Esophagus squamous epithelium (tissue), 5 donors: Measurements from ENCODE around the gene DNAJC4. TPM values are rescaled to one million over a fixed set of nuclear protein-coding genes. Genes with fewer than 3 reads are reported as not detected.

Source experiments
- DNase-seq: peaks from one replicate; lab custom pipeline; 2025; lab: John Stamatoyannopoulos, UW
- H3K27ac ChIP-seq, 4 donors: fragments of 200-600 bp; sonication (generic); one replicate each; pipeline ENCODE4 v1.5.1; 2016 to 2019; ENCODE audit warnings: mild to moderate bottlenecking in 1 of 4
- H3K27me3 ChIP-seq, 4 donors: fragments of 200-600 bp; sonication (generic); 1 replicate in 3 of 4; 2 replicates in 1 of 4; pipeline versions ENCODE4 v1.5.1 to v1.6.0; 2017 to 2021; ENCODE audit warnings: antibody characterized with exemption in 1 of 4
- H3K36me3 ChIP-seq, 3 donors: fragments of 200-600 bp; sonication (generic); one replicate each; pipeline ENCODE4 v1.5.1; 2016 to 2019
- H3K4me1 ChIP-seq, 3 donors: fragments of 200-600 bp; sonication (generic); one replicate each; pipeline ENCODE4 v1.5.1; 2017 to 2019
- H3K4me3 ChIP-seq, 4 donors: fragments of 200-600 bp; sonication (generic); 1 replicate in 3 of 4; 2 replicates in 1 of 4; pipeline ENCODE4 v1.5.1; 2016 to 2019; ENCODE audit warnings: mild to moderate bottlenecking in 2 of 4, moderate library complexity in 1 of 4
- H3K9me3 ChIP-seq, 3 donors: fragments of 200-600 bp; sonication (generic); one replicate each; pipeline ENCODE4 v1.5.1; 2016 to 2019
- POLR2A ChIP-seq, 4 donors: fragments of 450-650 bp; IDR thresholded peaks; one replicate each; pipeline ENCODE4 v1.6.1; 2017; ENCODE audit warnings: antibody characterized with exemption in 4 of 4, mild to moderate bottlenecking in 4 of 4, moderate library complexity in 3 of 4
- WGBS, 2 donors: methylation state at CpG; one replicate each; pipeline ENCODE4 v1.1.5; 2018; 5-methylcytosine and 5-hydroxymethylcytosine counted together
- intact Hi-C: fragments of 100-400 bp; cut with DNase I; formaldehyde crosslinking; loops from one replicate; pipeline ENCODE4 v1.15.0; 2022
- total RNA-seq, 4 donors: library from RNA; depleted of rRNA; stranded (reverse); fragments of >200 nt; gene quantifications; one replicate each; pipeline ENCODE4 v1.1.0, GENCODE V29; 2016
- TF ChIP-seq, protein P1 (sequence below), 6 experiments: fragments of 450-650 bp in 4 of 6; fragments of 200-600 bp in 2 of 6; sonication (generic) in 2 of 6; IDR thresholded peaks; one replicate each; pipeline ENCODE4 v1.5.1; 2016 to 2019; ENCODE audit warnings: antibody characterized with exemption in 6 of 6, mild to moderate bottlenecking in 4 of 6, moderate library complexity in 4 of 6
- donor health status: DM: yes; HTN: yes; CAD: no.

DNAJC4 gene
- total RNA-seq, 4 donors from 2014 or later = 8.9 to 27.1 (median 16.8) TPM

DNA sequence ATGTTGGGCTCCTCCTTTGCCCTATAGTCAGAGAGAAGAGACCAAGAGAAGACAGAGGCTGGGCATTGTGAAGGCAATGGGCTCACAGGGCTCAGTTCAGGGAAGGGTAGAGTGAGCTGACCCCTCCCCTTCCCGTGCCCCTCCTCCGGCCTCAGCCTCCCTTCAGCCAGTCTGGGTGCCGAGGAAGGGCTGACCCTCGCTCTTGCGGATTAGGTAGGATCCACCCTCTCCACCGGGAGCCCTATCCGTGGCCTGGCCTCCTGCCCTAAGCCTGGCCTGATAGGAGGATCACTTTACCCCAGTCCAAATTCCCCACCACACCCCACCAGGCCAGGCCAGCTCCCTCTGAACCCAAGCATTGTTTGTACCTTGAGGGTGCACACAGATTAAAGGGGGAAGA is 18.2 kb downstream of the DNAJC4 start:
- no peaks in the 10 kb centered on the region for H3K27me3 ChIP-seq
- no peak overlapping the region for H3K27ac ChIP-seq
- no peak for TF ChIP-seq POLR2A (IDR thresholded peaks at IDR 0.05)
- TF ChIP-seq, protein P1, sequence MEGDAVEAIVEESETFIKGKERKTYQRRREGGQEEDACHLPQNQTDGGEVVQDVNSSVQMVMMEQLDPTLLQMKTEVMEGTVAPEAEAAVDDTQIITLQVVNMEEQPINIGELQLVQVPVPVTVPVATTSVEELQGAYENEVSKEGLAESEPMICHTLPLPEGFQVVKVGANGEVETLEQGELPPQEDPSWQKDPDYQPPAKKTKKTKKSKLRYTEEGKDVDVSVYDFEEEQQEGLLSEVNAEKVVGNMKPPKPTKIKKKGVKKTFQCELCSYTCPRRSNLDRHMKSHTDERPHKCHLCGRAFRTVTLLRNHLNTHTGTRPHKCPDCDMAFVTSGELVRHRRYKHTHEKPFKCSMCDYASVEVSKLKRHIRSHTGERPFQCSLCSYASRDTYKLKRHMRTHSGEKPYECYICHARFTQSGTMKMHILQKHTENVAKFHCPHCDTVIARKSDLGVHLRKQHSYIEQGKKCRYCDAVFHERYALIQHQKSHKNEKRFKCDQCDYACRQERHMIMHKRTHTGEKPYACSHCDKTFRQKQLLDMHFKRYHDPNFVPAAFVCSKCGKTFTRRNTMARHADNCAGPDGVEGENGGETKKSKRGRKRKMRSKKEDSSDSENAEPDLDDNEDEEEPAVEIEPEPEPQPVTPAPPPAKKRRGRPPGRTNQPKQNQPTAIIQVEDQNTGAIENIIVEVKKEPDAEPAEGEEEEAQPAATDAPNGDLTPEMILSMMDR (IDR thresholded peaks at IDR 0.05) = no peak
- peaks cover 0 to 15% (median 0%) of the 10 kb centered on the region in 3 donors for H3K36me3 ChIP-seq
- H3K9me3 ChIP-seq = no peaks in the 10 kb centered on the region
- H3K4me1 ChIP-seq = peaks cover 46 to 79% (median 59%) of the 10 kb centered on the region in 3 donors
- intact Hi-C loops = no loop called here
- H3K4me3 ChIP-seq = no peak overlapping the region
- DNase-seq = no peak
- WGBS, 2 donors = 79% methylated on average over 6 of the region's 7 CpGs; no CpG with 5 or more reads in 1 of the 2 donors

DNA sequence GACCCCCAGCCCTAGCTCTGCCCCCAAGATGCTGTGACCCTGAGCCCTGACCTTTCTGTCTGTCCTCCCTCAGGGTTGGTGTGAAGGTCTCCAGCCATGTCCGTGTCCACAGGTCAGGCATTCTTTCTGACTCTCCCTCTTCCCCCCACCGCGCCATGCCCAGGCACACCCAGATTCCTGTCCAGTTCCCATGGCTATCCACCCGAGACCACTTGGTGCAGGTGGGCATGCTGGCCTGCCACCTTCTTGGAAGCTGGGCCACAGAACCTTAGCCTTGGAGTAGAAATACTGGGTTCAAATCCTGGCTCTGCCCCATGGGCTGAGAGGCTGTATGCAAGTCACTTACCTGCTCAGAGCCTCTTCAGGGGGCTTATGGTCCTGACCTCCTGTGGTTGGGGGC is 18.7 kb downstream of the DNAJC4 start:
- DNase-seq = no peak
- Histone ChIP-seq H3K36me3 (peaks cover 0 to 13% (median 0%) of the 10 kb centered on the region in 3 donors), H3K27me3 (no peaks in the 10 kb centered on the region), H3K4me1 (peaks cover 44 to 79% (median 60%) of the 10 kb centered on the region in 3 donors), H3K4me3 (no peak overlapping the region), H3K27ac (no peak overlapping the region), H3K9me3 (no peaks in the 10 kb centered on the region)
- TF ChIP-seq POLR2A (IDR thresholded peaks at IDR 0.05) = no peak
- TF ChIP-seq, protein P1 (IDR thresholded peaks at IDR 0.05) = no peak
- 92 to 100% methylated on average over 4 of the region's 4 CpGs for WGBS, 2 donors
- intact Hi-C loops = no loop called here

DNA sequence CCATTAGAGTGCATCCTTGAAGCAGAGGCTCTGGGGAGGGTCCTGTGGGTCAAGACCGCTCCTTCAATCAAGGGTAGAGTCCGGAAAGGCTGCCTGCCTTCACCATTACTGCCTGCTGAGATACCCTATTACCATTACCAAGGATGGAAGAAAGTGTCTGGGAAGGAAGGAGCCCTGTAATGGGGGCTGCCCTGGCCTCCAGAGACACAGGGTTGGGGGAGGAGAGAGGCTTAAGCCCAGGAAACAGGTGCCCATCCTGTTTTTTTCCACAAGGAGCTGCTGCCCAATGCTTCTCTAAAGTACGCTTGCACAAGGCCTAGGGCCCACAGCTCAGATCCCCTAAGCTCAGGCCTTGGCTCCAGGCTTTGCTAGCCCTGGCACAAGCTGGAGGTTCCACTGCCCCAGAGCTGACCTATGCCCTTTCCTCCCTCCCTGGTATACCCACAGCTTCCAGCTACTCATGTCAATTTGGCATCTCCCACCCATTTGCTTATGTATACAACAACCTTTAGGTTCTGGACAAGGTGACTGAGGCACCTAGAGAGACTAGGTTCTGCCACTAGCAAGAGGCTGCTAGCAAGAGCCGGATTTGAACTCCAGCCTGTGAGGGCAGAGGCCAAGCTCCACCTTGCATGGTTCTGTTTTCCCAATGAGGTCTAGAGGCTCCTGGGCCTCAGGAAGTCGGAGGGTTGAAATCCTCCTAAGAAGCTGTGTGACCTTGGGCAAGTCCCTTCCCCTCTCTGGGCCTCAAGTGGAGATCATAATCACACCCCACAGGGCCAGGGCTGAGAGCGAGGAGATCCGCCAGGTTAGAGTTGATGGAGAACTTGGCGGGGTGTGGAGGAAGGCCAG is 19.4 kb downstream of the DNAJC4 start:
- H3K27ac ChIP-seq = no peak overlapping the region
- H3K9me3 ChIP-seq = no peaks in the 10 kb centered on the region
- intact Hi-C loops = no loop called here
- 83 to 93% methylated on average over 3 to 4 of the region's 8 CpGs for WGBS, 2 donors
- H3K27me3 ChIP-seq = no peaks in the 10 kb centered on the region
- H3K4me3 ChIP-seq = no peak overlapping the region
- H3K36me3 ChIP-seq = peaks cover 0 to 13% (median 6%) of the 10 kb centered on the region in 3 donors
- no peak for DNase-seq
- no peak for TF ChIP-seq POLR2A (IDR thresholded peaks at IDR 0.05)
- TF ChIP-seq, protein P1 (IDR thresholded peaks at IDR 0.05) = no peak
- H3K4me1 ChIP-seq = peaks cover 41 to 75% (median 55%) of the 10 kb centered on the region in 3 donors

DNA sequence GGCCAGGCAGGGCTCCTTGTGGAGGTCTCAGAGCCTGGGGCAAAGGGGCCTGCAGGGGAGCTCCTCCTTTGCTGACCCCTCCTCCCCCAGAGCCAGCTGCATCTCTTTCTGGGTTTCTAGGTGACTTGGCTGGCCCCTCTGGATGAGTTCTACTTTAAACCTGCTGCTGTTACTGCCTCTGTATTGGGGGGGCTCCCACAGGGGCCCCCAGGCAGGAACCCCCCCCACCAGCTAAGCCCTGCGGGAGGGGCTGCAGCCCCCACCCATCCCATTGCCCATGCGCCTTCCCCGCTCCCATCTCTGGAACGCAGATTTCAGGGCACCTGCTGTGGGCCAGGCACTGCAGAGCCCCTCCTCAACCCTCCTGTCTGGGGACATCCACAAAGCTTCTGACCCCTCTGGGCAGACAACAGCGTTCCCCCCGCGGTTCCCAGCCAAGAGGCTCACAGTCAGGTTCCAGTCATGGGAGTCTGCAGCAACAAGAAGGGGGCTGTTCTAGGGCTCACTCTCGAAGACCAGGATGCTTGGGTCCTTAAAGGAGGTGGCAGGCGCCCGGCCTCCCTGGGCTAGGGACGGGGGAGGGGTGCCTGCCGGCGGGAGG is 20.2 kb downstream of the DNAJC4 start:
- Histone ChIP-seq H3K36me3 (peaks cover 0 to 17% (median 11%) of the 10 kb centered on the region in 3 donors), H3K9me3 (no peaks in the 10 kb centered on the region), H3K4me3 (peak overlapping the region; percentile 73 to 94 (median 76)), H3K4me1 (peaks cover 33 to 68% (median 48%) of the 10 kb centered on the region in 3 donors), H3K27me3 (no peaks in the 10 kb centered on the region), H3K27ac (peak overlapping the region; percentile 81 to 91 (median 89))
- no peak for DNase-seq
- no CpG with 5 or more reads among the region's 13 CpGs for WGBS, 2 donors
- no peak for TF ChIP-seq POLR2A (IDR thresholded peaks at IDR 0.05)
- TF ChIP-seq, protein P1 (IDR thresholded peaks at IDR 0.05) = no peak
- intact Hi-C loops = no loop called here
